TTC549 (cell line): Measurements from ENCODE around the gene GUCY1A1.

Experiments used
- FAIRE-seq: peaks from 2 replicates; lab custom pipeline; 2012; peaks lifted over from hg19 to GRCh38; lab: Jason Lieb, UNC

GUCY1A1 gene

DNA sequence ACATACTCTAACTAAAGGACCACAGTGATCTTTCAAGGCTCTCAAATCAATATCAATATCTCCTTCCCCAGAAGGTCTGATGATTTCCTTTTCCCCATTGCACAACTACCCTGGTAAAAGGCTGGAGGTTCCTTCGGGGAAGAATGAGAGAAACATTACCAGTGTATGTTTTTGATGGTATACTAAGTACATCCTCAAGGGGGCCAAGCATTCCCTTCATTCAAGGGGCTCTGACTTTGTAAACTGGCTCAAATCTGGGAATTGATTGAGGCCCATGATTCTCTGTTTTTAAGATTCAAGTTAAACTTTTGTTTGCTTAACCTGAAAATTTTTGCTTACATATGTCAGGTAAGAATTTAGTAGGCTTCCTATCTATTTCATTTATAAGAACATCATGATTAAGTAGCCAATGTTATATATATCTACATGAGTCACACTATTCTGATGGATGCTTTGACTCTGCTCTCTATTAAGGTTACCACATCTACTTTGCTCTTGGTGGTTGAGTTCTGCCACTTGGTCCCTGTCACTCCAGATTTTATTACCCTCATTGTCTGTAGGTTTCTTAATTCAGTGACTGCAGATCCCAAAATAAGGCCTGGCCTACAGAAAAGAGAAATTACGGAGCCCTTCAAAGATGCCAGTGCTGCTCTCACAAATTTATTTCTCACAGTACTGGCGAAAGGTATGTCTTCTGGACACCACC is 75.8 kb downstream of the GUCY1A1 start:
- FAIRE-seq, result no peak

DNA sequence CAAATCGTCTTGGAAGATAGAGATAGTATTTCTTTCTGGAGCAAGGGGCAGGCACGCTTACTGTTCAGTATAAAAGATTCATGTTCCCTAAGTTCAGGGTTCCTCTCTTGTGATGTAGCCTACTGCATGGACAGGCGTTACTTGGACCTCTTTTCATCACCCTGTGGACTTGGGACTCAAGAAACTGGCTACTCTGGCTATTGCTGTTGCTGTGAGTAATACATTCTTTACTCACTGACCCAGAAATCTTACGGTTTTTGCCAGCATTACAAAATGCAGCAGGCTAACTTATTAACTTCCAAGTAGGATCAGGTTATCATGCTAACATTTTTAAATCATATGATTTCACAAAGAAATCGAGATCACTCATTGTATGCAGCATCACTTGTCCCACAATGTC is 79.3 kb downstream of the GUCY1A1 start:
- FAIRE-seq, result no peak

DNA sequence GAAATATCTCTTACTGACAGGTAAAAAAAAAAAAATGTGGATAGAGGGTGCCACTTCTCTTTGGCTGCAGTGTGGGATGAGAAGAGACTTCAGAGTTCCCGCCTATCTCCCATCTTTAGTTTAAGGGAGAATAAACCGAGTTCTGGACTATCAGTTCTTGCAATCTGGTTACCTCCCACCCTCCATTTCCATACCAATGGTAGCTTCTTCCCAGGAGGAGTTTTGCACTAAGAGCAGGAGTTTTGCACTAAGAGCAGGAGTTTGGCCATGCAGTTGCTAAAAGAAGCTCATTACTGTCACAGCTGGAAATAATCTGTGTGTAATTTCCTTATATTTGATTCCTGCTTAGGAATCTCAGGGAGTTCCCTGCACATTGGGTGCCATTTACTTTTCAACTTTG is 81.4 kb downstream of the GUCY1A1 start:
- no peak for FAIRE-seq

DNA sequence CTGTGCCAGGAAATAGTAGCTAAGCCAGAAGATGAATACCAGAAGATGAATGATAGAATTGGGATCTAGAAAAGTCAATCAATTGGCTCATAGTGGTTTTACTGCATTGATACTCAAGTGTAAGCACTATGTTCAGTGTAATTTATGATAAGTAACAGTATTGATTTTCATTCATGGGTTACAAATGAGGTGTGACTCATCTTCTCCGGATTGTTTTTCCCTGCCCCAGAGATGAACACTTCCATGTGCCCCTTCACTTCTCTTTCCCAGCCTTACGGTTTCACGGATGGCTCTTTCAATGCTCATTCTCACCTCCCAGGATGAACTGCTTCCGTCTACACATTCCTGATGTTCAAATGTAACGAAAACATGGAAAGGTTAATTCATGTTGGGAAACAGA is 82.4 kb downstream of the GUCY1A1 start:
- no peak for FAIRE-seq

DNA sequence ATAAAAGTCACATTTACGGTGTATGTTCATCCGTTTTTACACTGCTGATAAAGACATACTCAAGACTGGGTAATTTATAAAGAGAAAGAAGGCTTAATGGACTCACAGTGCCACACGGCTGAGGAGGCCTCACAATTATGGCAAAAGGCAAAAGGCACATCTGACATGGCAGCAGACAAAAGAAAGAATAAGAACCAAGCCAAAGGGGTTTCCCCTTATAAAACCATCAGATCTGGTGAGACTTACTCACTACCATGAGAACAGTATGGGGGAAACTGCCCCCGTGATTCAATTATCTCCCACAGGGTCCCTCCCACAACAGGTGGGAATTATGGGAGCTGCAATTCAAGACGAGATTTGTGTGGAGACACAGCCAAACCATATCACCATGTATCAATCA is 84.9 kb downstream of the GUCY1A1 start:
- no peak for FAIRE-seq

DNA sequence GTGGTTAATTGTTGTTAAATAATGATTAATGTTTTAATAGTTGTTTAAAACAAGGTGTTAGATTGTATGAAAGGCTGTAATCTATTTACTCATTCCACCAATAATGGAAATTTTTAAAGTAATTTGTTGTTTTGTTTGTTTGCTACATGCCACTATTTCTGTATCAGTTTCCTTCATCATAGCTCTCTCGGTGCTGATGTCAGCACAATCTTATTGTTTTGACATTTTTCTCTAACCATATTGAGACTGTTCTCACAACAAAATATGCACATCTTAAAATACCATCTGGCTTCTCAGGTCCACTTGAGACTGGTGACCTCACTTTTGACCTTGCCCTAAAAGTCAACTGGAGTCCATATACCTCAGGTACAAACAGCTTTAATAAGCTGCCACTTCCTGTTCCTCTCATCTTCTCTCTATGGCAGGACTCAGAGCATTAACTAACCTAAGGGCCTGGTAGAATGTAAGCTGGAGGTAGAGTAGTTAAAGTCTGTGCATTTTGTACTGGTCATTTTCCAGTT is 91.2 kb downstream of the GUCY1A1 start:
- no peak for FAIRE-seq

DNA sequence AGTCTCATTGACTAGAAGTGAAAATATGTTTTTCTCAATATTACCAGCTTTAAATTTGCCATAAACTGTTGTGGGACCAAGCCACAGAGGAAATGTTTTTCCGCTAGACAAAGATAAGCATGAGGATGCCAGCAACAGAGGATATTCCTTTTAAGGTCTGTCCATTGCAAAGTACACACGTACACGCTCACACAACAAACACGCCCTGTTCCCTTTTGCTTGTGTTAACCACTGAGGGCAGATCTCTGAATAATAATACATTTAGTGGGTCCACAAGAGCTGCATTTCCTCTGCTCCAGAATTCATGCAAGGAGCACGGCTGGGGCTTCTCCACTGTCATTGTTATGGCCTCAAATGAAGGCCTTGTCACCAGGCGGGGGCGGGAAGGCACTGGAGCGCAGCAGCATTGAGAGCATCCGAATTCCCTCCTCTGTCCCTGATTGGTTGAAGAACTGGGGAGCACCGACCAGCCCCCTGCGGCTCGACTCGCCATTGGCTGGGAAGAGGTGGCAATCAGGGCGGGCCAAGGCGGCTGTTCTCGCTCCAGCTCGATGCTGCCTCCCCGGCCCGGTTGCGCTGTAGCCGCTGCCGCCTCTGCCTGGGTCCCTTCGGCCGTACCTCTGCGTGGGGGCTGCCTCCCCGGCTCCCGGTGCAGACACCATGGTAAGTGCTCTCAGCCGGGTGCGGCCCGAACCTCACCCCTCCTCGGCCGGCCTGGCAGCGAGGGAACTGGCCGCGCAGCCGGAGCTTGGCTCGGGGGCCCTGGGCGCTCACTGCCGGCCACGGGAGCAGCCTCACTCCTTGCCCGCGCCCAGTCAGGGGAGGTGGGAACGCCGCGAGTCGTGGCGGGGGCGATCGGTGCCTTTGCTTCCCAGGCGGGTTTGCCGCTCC is 92.1 kb downstream of the GUCY1A1 start, which contains the start of gene GUCY1B1:
Gene GUCY1B1 (plus strand): TSS at position 541 of the 891 bp plus-strand sequence. CDS start 120 bp downstream, at position 661.
- FAIRE-seq, result peak; percentile 74

DNA sequence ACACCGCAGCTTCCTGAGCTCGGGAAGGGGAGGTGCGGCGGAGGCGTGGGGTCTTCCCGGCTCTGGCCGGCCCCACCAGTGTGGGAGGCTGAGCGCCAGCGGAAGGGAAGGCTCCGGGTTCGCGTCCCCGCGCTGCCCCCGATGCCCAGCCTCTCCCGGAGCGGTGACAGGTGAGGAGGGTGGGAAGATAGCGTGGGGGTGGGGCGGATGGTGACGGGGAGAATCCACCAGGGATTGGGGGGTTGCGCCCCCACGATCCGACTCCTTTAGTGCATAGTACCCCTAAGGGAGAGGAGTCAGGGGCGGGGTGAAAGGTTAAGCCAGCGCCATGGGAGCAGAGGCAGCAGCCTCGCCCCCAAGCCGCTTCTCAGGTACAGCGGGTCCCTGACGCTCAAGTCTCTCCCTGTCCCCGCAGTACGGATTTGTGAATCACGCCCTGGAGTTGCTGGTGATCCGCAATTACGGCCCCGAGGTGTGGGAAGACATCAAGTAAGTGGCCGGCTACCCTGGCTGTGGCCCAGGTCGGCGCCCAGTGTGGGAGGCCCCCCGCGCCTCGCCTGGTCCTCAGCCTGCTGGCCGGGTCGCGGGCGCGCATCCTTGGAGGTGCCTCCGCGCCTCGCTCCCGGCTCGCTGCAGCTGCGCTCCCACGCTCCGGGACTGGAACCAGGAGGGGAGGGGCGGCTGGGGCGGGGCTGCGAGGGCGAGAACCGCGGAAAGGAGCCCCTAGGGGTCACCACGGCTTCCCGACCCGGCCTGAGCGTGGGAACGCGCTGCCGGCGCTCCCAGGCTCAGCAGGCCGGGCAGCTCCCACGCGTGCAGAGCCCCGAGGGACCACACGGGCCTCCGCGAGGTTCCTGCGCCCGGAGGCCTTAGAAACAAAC is 93.0 kb downstream of the GUCY1A1 start:
- no peak for FAIRE-seq

DNA sequence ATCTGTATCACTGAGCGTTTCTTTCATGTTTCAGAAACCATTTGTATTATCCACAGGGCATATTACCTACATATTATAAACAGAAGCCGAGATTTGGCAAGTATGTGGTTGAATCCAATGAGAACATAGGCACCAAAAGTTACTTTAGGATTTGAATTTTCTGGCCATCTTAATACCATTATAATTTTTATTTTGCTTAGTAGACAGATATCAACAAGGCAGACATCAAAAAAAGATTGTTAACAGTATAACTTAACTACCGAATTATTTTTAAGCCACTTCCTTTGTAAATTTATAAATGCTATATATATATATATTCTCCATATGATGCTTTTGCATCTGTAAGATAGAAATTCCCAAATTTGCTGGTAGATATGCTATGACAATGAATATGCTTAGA is 94.4 kb downstream of the GUCY1A1 start:
- FAIRE-seq, result no peak

DNA sequence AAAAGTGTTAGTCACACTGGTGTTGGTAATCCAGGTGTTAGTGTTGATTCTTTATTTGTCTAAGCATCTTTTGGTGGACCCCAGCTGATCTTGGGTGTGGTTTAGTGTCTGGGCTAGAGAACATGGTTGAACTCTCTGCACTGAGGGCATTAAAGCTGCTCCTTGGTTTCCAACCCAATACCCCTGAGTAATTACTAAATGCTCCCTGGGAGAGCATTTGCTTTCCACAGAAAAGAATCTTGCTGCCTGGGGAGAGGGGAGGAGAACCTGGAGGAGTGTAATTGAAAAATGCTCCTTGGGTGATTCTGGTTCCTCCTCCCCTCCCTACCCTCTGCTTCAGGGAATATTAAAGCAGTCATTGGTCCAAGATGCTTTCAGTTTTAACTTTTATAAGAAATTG is 95.3 kb downstream of the GUCY1A1 start:
- FAIRE-seq, result no peak

DNA sequence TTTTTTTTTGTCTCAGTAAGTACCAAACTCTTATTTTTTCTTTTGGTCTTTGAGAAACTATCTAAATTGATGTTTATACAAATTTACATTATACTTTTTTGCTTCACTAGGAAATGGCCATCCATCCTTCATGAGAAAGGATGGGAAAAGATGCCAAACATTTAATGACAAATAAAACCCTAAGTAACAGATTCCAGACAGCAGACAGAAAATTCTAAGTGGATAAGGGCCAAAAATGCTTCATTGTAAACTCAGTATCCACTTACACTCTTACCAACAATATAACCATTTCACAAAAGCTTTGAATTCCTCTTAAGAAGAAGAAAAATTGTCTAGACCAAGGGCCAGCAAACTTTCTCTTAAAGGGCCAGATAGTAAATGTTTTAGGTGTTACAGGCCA is 95.7 kb downstream of the GUCY1A1 start:
- no peak for FAIRE-seq

DNA sequence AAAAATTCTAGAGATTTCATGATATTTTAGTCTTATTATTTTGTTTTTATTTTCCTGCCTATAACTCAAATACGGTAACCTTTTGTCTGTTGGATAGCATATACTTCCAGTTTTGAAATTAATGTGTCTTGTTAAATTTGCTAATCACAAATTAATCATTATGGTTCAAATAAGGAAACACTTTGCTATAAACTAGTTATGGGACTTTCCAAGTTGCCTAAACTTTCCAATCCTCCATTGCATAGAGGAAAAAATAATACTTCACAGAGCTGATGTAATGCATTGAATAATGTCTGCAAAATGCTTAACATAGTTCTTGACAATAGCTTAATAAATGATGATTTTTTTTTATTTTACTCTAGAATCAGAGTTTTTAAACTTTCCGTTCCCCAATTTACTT is 96.9 kb downstream of the GUCY1A1 start:
- no peak for FAIRE-seq

DNA sequence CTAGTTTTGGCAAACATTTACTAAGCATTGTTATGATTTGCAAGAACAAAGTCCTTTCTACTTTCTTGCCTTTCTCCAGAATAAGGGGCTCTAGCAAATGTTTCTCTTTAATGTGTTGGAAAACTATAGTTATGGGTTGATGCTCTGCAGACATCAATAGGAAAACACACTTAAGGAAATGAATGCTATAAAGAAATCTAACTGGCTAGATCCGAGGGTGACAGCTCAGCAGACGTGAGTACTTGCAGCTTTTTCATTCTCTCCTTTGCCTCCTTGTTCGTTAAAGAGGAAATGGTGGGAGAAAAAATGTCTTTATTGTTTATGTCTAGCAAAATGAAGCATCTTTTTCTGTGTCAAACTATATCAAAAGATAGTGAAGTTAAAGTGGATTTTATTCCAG is 98.5 kb downstream of the GUCY1A1 start:
- no peak for FAIRE-seq

DNA sequence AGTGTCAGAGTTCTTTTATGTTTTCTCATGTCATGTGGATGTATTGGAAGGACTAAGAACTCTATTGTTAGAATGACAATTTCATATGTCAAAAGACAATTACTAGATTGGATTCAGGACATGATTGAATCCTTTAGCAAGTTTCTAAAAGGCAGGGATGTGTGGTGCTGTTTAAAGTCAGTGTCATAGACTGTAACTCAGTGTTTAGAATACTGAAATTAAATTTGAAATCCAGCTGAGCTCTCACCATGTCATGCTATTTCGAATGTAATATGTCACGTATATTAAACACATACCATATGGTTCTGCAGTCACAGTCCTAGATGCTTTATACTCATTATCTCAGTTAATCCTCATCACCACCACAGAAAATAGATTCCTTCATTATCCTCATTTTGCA is 100.0 kb downstream of the GUCY1A1 start:
- FAIRE-seq, result no peak

DNA sequence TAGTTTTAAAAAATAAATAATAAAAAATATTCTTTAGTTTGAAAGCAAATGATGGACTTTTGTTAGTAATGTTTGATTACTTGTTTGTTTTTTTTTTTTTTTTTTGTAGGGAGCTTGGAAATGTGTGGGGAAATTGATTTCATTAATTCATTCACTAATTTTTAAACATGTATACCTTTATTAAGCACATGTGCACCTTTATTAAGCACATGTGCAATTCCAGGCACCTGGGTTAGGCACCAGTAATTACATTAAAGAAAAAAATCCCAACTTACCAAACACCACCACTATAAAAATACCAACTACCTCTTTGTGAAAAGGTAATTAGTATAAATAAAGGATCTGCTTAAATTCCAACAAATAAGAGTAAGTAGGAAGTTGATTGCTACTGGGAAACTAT is 101.7 kb downstream of the GUCY1A1 start:
- no peak for FAIRE-seq

DNA sequence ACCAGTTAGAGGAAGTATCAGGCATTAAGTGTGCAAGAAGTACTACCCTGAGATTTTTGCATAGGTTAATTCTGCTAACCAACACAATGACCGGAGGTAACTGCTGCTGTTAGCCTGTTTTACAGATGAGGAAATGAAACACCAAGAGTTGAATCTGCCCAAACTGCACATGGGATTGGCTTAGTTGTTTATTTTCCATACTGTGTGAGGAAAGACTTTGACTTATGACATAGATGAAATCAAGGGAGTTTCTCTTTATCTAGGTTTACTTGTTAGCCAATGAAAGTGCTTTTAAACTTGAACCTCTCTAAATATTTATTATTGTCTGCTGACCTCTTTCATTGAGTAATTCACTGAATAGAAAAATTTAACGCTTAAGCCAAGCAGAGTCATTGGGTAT is 102.4 kb downstream of the GUCY1A1 start:
- FAIRE-seq, result no peak

DNA sequence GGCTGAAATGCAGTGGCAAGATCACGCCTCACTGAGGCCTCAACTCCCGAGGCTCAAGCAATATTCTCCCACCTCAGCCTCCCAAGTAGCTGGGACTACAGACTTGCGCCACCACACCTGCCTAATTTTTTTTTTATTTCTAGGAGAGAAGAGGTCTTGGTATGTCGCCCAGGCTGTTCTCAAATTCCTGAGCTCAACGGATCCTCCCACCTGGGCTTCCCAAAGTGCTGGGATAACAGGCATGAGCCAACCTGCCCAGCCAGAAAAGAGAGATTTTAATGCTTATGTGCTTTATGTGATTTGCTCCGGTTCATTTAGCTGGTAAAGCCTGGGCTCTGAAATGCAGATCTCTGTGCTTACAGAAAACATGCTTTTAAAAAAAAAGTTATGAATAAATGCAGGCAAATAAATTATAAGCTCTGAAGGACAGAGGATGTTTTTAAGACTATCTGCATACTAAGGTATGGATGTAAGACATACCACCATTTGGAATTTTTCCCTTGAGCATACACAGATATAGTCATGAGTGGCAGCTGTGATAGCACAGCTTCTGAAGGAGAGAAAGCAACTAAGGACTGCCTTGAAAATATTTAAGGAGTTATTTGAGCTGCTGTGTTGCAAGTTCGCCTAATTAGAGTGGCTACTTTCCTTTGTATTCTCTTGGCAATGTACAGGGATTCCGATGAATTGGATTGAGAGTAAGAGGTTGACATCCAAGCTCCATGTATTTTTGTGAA is 106.0 kb downstream of the GUCY1A1 start:
- FAIRE-seq, result no peak

DNA sequence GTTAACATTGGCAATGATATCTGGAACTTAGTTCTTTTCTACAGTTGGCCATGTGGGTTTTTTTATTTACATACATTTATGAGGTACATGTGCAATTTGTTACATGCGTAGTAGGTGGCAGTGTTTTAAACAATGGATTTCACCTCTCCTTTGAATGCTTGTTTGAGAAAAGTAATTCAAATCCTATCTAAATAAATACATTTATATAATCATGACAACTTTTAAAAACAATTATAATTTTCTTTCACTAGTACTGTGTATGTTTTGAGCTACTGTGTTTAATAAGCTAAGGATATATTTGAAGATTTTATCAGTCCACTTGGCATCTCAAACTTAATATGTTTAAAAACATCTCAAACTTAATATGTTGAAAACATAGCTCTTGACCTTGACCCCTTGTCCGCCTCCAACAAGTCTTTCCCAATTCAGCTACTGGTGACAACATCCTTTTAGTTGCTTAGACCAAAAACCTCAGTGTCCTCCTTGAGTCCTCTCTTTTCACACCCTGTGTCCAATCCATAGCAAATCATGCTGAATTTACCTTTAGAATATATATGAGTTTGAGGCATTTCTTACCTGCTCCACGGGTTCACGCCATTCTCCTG is 106.7 kb downstream of the GUCY1A1 start:
- no peak for FAIRE-seq

DNA sequence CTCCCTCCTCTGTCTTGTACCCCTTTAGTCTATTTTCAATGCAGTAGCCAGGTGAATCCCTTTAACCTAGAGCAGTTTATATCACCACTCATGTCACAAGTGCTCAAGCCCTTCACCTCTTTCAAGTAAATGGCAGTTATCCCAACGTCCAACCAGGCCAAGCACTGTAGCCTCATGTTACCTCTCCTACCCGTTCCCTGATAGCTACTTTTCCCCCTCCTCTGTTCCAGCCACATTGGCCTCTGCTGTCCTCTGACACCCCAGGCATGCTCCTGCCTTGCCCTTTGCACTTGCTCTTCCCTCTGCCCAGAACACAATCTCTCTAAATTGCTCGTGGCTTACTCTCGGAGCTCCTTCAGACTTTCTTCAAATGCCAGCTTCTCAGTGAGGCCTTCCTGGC is 107.4 kb downstream of the GUCY1A1 start:
- FAIRE-seq, result no peak

DNA sequence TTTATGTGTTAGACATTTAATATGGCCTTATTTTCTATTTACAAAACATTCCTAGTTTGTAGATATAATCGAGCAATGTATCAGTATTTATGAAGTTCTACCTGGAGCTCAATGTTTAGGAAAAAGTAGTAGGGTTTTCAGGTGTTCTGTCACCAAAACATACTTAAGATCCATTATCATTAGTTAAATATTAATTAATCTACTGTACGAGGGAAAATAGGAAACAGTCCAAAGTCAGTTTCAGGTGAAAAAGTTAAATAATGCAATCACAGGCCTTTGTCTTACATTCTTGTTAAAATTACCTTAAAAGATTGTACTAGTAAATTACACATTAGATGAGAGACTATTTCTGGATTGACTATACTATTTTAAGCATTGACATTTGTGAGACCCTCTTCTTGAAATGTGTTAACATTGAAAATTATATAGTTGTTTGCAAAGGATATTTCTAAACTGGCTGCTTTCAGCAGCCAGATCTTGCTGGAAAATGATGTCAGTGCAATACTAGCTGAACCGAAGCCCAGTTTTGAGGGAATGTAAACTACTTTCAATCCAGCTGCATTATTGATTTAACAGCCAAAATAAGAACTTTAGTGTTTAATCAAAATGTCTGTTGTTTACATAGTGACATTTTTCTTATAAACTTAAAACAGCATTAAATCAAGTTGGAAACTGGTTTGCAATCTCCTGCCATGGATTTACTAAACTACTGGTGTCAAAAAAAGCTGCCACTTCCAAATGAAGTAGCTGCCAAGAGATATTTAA is 111.5 kb downstream of the GUCY1A1 start:
- FAIRE-seq, result no peak
